ENCODE measurements around the gene OSBPL5. TPM values are rescaled to one million over a fixed set of nuclear protein-coding genes. Genes with fewer than 3 reads are reported as not detected.

OSBPL5 gene
- total RNA-seq, 1 donor from 2014 or later = 92.0 TPM

GRCh38 chr11:3146612-3147256, 18.4 kb downstream of the OSBPL5 start:
- TF ChIP-seq CTCF (IDR thresholded peaks at IDR 0.05) = no peak
- Histone ChIP-seq H3K27ac (peak overlapping the region; percentile 82 to 86), H3K36me3 (peaks cover 0 to 2% of the 10 kb centered on the region in 2 donors), H3K4me1 (peaks cover 26 to 43% of the 10 kb centered on the region in 2 donors), H3K27me3 (no peaks in the 10 kb centered on the region), H3K9me3 (no peaks in the 10 kb centered on the region), H3K4me3 (peak overlapping the region; percentile 16 to 39)
- DNase-seq (ENCODE audit: low spot score in 2 of 2) = peak in 1 of 2 donors; percentile 80
- intact Hi-C loops (cut with DNase I) = loop anchor here (1.0 kb wide), 3 partner anchors 14 to 22 kb away; partner anchors contain the start of gene OSBPL5

- no peak for DNase-seq (ENCODE audit: low spot score in 2 of 2)
- H3K36me3 ChIP-seq = peaks cover 0 to 2% of the 10 kb centered on the region in 2 donors
- H3K27me3 ChIP-seq = no peaks in the 10 kb centered on the region
- H3K4me1 ChIP-seq = peaks cover 26 to 35% of the 10 kb centered on the region in 2 donors
- H3K4me3 ChIP-seq = no peak overlapping the region
- intact Hi-C loops (cut with DNase I) = no loop called here
- H3K9me3 ChIP-seq = no peaks in the 10 kb centered on the region
- no peak for TF ChIP-seq CTCF (IDR thresholded peaks at IDR 0.05)
- peak overlapping the region; percentile 82 to 86 for H3K27ac ChIP-seq
Measured at GRCh38 chr11:3145206-3145520, 19.9 kb downstream of the OSBPL5 start.

- Histone ChIP-seq H3K36me3 (peaks cover 0 to 2% of the 10 kb centered on the region in 2 donors), H3K4me1 (peaks cover 26 to 38% of the 10 kb centered on the region in 2 donors), H3K9me3 (no peaks in the 10 kb centered on the region), H3K4me3 (no peak overlapping the region), H3K27ac (peak overlapping the region in 1 of 2 donors; percentile 86), H3K27me3 (no peaks in the 10 kb centered on the region)
- no peak for DNase-seq (ENCODE audit: low spot score in 2 of 2)
- intact Hi-C loops (cut with DNase I) = no loop called here
- no peak for TF ChIP-seq CTCF (IDR thresholded peaks at IDR 0.05)
Measured at GRCh38 chr11:3144296-3145205, 20.6 kb downstream of the OSBPL5 start.

- H3K36me3 ChIP-seq = peaks cover 0 to 2% of the 10 kb centered on the region in 2 donors
- intact Hi-C loops (cut with DNase I) = no loop called here
- no peak for DNase-seq (ENCODE audit: low spot score in 2 of 2)
- H3K27me3 ChIP-seq = no peaks in the 10 kb centered on the region
- H3K27ac ChIP-seq = no peak overlapping the region
- peaks cover 21 to 32% of the 10 kb centered on the region in 2 donors for H3K4me1 ChIP-seq
- H3K4me3 ChIP-seq = no peak overlapping the region
- TF ChIP-seq CTCF (IDR thresholded peaks at IDR 0.05) = no peak
- H3K9me3 ChIP-seq = no peaks in the 10 kb centered on the region
Measured at GRCh38 chr11:3143136-3143880, 21.8 kb downstream of the OSBPL5 start.

- intact Hi-C loops (cut with DNase I) = no loop called here
- no peak overlapping the region for H3K27ac ChIP-seq
- no peaks in the 10 kb centered on the region for H3K27me3 ChIP-seq
Measured at GRCh38 chr11:3140291-3140603, 24.9 kb downstream of the OSBPL5 start.

More at GRCh38 chr11:3140291-3140603, 24.9 kb downstream of the OSBPL5 start:
- no peak for TF ChIP-seq CTCF (IDR thresholded peaks at IDR 0.05)
- Histone ChIP-seq H3K9me3 (no peaks in the 10 kb centered on the region), H3K36me3 (no peaks in the 10 kb centered on the region), H3K4me3 (no peak overlapping the region), H3K4me1 (peaks cover 0 to 8% of the 10 kb centered on the region in 2 donors)
- DNase-seq (ENCODE audit: low spot score in 2 of 2) = no peak
